Adrenal gland (tissue), 5 donors: Measurements from ENCODE around the gene KMT5C.

Source experiments
- CTCF ChIP-seq, 6 experiments: fragments of 450-650 bp in 4 of 6; fragments of 200-600 bp in 2 of 6; sonication (generic) in 1 of 6; IDR thresholded peaks; 1 replicate in 5 of 6; 2 replicates in 1 of 6; pipeline versions ENCODE4 v1.5.1 to v1.8.0; 2016 to 2021; ENCODE audit warnings: antibody characterized with exemption in 6 of 6, mild to moderate bottlenecking in 2 of 6, moderate library complexity in 1 of 6
- POLR2A ChIP-seq, 2 donors: fragments of 450-650 bp; IDR thresholded peaks; one replicate each; pipeline ENCODE4 v1.6.1; 2017; ENCODE audit warnings: antibody characterized with exemption in 2 of 2, mild to moderate bottlenecking in 2 of 2, moderate library complexity in 1 of 2
- donor health status: DM: no; HTN: no; CAD: no.

DNA sequence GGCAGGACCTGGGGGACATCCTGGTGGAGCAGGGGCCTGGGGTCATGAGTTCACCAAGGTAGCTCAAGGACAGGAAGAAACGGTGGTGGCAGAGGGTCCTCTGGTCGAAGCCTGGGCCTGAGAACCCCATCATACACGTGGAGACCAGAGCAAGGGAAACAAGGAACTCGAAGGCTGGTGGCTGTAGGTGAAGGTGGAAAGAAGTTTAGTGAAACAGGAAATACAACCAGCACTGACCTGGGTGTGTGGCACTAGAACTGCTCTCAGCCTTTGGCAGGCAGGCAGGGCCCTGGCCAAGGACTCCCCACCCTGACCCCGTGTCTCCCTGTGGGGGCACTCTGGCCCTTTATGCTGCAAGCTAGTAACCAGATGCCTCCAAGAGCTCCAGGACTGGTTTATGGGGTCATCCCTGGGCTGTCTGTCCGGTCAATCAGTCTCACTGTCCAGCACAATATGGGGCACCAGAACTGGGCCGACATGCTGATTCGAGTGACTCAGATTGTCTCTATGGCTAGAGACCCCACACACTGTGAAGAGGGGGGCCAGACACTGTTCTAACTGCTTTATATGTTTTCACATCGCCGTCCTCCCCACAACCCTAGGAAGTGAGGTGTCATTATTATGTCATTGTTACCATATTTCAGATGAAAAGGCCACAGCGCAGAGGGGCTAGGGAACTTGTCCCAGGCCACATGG is 11.1 kb downstream of the KMT5C start:
- TF ChIP-seq CTCF (IDR thresholded peaks at IDR 0.05) (no peak), POLR2A (IDR thresholded peaks at IDR 0.05) (no peak)
